LoVo (cell line): ENCODE measurements around the gene PLXNA2.

Experiments used
- DNase-seq: peaks from one replicate; pipeline ENCODE4 v3.0.0-alpha.2; 2016; ENCODE audit warnings: low spot score

The PLXNA2 gene

DNA sequence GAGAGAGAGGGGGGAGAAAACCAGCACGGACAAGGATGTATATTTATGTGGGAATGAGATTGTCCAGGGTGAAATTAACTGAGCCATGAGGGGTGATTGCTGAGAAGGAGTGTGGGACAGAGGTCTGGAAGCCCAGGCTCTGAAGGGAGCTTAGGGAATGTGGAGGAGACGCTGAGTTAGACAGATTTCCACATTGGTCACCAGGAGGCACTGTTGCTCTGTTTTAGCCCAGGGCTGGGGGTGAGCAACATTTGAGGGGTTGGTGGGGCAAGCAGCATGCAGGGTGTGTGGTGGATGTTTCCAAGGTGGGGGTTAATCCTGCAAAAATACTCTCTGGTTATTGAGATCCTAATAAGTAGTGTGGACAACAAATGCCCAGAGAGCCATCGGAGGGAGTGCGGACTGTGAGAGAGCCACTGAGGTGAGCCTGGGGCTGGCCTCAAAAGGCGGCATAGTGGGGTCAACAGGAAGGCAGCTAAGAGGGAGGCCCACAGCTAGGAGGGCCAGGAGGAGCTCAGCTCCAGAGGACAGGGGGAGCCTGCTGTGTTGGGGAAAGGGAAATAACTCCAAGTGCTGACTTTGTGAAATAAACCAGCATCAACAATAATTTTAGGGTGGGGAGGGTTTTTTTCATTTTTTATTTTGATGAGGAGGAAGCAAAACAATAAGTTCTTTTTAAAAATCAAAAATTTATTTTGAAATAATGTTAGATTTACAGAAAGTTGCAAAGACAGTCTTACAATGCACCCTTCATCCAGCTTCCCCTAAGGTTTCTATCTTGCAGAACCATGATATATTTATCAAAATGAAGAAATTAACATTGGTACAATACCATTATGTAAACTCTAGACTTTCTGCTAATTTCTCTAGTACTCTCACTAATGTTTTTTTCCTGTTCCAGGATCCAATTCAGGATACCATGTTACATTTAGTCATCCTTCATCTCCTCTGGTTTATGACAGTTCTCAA is 250.4 kb downstream of the PLXNA2 start:
- DNase-seq = peak; percentile 7

DNA sequence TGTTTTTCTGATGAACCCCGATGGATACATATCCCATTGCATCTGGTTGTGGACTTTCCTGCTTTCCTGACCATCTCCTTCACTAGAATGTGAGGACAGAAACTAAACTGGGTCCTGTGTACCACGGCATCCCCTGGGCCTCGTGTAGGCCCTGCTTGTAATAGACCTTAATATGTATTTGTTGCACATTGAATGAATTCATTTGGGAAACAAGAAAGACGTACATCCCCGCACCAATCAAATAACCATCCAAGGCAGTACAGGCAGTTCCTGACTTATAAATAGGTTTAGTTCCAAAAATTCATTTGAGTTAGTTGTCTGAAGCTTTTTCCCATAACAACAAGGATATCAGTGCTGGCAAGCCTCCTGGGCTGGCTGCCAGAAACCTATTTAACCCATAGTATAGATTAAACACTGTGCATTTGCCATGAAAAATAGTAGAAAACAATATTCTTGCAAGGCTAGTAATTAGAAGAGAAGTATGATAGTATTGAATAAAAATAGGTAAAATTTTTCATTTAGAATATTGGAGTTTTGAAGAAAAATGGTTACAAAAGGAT is 251.4 kb downstream of the PLXNA2 start:
- DNase-seq = no peak

DNA sequence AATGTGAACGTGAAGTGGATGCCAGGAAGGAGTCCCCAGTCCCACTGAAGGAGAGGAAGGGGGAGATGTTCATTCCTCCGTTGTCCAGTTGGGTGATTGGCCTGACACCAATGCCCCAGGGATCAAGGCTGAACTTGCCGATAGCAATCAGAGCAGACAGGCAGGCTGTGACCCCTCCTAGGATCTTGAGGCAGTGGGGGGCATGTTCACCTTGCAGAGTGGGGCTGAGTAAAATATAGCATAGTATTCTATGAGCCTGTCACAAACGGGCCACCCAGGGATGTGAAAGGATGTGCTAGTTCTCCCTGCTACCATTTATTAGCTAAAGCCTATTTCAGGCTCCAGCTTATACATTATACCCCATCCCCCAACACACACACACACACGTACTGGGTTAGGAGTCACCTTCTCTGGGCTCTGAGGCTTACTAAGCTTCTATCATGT is 252.6 kb downstream of the PLXNA2 start:
- DNase-seq = no peak

DNA sequence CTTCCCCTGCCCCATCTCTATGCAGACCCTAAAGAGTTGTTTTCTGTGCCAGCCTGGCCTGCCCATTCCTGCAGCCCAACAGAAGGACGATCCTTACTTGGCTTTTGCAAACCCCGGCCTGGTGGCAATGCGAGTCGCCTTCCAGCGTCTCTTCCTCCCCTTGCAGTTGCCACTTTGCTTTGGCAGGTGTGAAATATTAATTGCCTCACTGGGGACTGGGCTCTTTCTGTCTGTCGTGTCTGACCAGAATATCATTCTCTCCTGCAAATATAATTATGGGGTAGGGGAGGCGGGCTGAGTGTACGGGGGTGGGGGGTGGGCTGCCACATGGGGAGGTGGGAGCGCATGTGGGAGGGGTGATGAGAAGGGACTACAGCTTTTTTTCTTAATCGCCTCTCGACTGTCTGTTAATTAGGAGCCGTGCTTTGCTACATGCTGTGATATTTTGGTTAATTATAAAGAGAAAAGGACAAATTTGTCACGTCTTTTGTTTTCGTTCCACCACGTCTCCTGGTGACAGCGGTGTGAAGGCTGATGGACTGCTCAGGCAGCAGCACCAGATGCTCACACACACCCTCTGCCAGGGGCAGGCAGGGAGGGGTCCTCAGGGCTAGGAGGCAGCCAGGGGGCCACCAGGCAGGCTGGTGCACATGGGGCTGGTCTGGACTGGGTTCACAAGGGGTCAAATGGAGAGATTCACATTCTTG is 253.2 kb downstream of the PLXNA2 start:
- DNase-seq = no peak

DNA sequence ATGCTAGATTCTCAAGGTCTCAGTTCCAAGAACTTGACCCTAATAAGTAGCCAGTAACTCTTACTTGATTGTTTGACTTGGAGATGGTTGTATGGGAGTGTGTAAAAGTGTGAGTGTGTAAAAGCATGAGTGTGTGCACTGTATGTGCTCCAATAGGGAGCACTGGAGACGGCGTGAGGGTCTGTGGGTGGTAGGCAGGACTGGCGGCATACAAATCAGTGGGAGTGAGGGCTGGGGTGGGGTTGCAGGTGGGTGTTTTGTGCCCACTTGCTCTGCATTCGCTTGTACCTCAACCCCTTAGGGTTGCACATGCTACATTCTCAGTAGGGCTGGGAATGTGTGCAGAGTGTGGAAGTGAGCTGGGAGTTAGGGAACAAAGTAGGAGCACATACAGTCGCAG is 253.7 kb downstream of the PLXNA2 start:
- no peak for DNase-seq

DNA sequence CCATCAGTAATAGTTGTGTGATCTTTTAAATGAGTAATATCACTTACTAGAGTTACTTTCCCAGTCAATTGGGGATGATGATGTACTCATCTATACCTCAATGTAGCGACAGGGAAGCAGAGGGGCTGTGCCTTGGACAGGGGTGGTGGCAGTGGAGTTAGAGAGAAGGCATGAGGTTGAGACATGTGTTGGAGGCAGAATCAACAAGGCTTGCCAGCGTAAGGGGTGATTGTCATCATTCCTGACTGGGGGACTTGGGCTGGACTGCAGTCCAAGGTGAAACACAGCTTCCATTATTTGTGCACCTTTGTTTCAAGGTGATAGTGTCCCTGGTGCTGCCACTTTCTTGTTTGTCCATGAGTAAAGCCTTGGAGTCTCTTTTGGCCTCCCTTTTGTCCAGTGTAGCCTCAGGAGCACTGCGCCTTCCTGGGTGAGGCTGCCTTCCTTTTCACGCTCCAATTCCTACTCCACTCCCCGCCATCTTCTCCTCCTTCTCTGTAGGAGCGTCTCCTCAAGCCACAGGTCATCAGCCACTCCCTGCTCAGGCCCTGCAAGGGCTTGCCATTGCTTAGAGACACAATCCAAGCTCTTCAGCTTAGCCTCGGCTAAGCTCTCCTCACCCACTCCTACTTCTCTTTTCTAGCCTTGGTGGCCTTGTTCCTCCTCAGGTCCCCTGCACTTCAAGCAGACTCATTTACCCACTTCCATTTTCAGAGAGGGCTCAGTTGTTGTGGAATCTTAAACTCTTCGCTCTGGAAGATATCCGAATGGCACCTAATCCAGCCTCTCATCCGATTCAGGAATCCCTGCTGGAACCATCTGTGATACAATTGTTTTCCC is 255.6 kb downstream of the PLXNA2 start:
- no peak for DNase-seq

DNA sequence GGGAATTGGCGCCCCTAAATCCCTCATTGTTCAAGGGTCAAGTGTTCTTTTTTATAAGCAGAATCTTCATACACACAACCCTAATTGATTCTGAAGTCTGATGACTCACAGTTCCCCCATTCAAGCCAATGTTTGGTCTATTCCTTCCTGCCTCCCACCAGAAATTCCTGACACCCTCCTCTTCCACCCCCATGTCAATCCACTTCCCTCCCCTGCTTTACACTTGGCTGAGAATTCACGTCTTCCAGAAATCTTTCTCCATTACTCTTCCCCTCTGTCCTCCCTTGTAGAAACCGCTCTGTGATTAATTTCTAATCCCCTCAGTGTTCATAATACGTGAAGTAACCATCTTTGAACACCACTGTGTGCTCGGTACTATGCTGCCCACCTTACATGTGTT is 257.0 kb downstream of the PLXNA2 start:
- no peak for DNase-seq

DNA sequence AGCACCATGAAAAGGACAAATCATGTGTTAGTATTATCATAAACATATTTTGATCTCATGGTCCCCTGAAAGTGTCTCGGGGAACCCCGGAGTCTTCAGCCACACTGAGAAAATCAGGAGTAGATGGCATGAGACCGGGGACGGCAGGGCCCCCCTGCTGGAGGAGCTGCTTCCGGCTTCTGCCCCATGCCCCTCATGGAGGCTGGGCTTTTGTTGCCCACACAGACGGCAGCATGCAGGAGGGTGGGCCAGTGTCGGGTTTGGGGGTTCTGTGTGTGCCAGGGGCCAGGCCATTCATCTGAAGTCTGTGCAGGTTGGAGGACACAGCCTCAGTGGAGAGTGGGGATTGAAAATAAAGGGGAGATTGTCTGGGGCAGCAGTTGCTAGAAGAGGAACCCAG is 258.2 kb downstream of the PLXNA2 start:
- DNase-seq = no peak

DNA sequence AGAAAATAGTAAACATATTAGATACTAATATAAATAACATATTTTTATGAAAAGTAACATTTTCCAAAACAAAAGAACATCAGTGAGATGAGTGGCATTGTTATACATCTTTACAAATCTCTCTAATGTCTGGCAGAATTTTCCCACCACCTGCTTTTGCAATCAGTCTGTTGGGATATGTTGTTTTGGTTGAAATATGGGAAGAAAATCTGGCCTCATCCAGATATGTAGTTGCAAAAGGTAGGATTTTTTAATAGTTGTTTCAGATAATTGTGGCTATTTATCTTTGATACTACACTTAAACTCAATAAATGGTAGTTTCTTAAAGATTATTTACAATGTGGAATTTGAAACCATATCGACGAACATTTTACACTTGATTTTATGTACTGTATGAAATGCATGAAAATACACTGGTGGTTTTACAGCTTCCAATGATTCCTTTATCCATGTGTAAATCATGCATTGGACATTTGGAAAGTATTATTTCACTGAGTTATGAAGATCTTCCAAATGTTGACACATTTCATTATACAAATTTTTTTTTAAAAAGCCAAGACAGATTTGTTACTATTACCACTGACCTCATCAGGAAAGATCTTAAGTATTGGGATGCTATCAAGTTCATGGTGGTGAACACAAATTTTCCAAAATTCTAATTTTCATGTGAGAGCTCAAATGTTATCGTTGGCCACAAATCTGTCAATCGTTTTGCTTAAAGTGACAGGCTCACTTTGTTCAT is 259.2 kb downstream of the PLXNA2 start:
- DNase-seq = no peak

DNA sequence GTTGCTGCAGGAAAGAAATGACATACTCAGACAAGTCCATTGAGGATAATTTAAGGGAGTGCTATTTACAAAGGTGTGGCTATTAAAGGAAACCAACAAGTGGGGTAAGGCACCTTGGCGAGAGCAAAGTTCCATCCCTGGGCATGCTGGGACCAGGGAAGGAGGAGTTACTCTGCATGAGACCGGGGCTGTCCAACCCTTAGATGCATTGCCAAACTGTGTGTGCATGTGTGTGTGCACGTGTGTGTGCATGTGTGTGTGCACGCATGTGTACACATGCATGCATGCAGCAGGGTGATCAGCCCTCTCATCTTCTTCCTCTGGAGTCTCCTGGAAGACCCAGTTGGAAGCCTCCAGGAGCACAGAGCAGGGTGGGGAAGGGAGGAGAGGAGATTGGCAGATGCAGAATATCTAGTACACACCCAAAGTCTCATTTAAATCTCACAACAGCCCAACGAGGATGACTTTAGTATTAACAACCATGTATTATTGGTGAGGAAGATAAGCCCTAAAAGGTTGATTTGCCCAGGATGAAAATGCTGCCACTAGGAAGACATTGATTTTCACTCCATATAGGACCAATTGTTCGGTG is 261.0 kb downstream of the PLXNA2 start:
- DNase-seq = no peak

DNA sequence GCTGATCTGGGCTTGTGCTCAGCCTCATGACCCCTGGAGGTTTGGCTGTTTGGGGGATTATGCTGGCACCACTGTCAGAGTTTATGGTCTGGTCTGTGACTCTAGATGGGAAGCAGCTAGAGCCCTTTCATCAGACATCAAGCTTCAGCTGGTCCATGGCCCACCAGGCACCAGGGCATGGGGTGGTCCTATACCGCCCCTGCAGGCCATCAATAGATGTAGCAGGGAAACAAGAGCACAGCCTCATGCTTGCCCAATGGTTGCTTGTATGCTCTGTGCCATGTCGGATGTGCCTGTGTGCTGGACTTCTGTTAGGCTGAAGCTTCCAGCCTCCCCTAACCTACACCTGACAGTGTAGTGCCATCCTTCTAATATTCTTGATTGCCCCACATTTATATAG is 262.2 kb downstream of the PLXNA2 start:
- peak; percentile 8 for DNase-seq

DNA sequence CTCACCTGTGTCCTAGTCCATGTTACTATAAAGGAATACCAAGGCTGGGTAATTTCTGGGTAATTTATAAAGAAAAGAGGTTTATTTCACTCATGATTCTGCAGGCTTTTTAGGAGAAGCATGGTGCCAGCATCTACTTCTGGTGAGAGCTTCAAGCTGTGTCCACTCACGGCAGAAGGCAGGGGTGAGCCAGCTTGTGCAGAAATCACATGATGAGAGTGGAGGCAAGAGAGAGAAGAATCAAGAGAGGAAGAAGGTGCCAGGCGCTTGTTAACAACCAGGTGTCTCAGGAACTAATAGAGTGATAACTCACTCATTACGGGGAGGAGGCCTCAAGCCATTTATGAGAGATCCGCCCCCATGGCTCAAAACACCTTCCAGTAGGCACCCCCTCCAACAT is 265.7 kb downstream of the PLXNA2 start:
- no peak for DNase-seq

DNA sequence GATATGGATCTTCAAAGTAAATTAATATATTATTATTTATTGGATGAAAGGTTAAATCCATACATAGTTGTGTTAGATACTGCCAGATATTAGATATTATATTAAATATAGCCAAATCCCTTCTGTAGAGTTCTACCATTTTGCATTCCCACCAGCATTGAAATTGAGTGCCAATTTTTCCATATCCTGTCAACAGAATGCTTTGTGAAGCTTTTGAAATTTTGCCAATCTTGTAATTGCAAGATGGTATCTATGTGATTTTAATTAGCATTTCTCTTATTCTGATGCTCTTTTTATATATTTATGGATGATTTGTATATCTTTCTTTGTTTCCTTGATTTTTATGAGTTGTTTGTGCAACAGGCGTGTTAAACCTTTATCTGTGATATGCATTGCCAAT is 266.3 kb downstream of the PLXNA2 start:
- DNase-seq = no peak

DNA sequence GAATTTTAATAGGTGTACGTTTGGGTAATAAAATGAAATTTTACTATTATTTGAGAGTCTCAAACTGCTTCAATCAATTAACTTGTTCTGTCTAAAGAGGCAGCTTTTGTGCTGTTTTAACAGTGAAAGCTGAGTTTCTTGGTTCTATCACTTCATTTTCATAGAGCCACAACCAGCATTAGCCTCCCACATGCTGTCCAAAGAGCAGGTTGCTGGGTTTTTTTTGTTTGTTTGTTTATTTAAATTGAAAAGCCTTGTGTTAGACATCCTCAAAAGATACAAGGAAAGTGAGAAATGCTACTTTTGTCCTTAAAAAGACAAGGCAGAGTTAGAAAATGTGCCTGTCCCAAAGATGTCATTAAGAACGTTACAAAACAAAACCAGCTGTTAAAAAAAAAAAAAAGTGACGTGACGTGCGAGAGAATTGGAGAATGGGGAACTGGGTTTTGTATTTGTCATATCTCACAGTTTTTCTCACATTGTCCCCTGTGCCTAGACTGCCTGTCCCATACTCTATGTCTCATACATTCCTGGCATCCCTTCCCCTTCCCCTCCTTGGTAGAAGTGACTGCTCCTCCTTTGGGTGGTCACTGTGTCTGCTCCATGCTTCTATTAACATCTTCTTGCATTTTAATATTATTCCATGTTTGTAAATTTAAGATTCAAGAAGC is 270.2 kb downstream of the PLXNA2 start:
- DNase-seq = no peak

DNA sequence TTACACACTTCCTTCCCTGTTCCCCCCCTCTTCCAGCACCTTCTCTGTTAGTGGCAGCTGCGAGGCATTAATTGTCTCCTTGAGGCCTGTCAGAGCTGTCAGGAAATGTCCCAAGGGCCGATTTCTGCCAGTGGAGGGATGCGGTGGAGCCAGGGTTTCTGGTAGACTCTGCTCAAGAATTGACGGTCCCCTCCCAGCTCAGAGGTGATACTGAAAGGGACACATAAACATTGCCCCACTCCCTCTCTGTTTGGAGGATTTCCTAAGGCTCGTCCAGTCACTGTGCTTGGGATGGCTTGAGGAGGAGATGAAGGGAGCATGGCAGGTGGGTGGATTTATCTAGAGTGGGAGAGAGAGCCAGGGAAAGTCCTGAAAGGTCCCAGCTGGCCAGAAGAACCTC is 271.8 kb downstream of the PLXNA2 start:
- DNase-seq = no peak
